ENCODE results near the gene QARS1.
A peak's percentile ranks its signal among the peaks of the same experiment; 100 is the strongest.

Gene QARS1

GRCh38 chr3:49098910-49099630 is 5.5 kb downstream of the QARS1 start:
- POLR2A ChIA-PET, result interaction anchor here (1.2 to 1.4 kb wide), 2 partner anchors 70 to 77 kb away, joined by 3 to 4 read pairs; partner anchors contain the start of gene IMPDH2
- TF ChIP-seq PKNOX1 (IDR thresholded peaks at IDR 0.05), result no peak
- TF ChIP-seq ELF4 (IDR thresholded peaks at IDR 0.05), result no peak
- no peak for TF ChIP-seq CTBP1 (IDR thresholded peaks at IDR 0.05; ENCODE audit: borderline replicate concordance)
- no peak for TF ChIP-seq ZNF384 (IDR thresholded peaks at IDR 0.05)
- no peak for TF ChIP-seq HDGF (IDR thresholded peaks at IDR 0.05; ENCODE audit: borderline replicate concordance)
- TF ChIP-seq FOXM1 (IDR thresholded peaks at IDR 0.05; ENCODE audit: borderline replicate concordance), result no peak
- no peak for TF ChIP-seq FOXK2 (IDR thresholded peaks at IDR 0.05)
- TF ChIP-seq SUZ12 (IDR thresholded peaks at IDR 0.05), result no peak
- TF ChIP-seq NFRKB (IDR thresholded peaks at IDR 0.05), result no peak
- no peak for TF ChIP-seq LEF1 (IDR thresholded peaks at IDR 0.05; ENCODE audit: borderline replicate concordance)
- TF ChIP-seq ARNT (IDR thresholded peaks at IDR 0.05), result no peak
- TF ChIP-seq TARDBP (IDR thresholded peaks at IDR 0.05), result no peak
- TF ChIP-seq L3MBTL2 (conservative IDR thresholded peaks at IDR 0.05), result no peak
- no peak for TF ChIP-seq SP1 (IDR thresholded peaks at IDR 0.05)
- TF ChIP-seq BHLHE40 (IDR thresholded peaks at IDR 0.05; ENCODE audit: borderline replicate concordance), result no peak

GRCh38 chr3:49098429-49098828 is 6.1 kb downstream of the QARS1 start:
- ChIA-PET POLR2A (no interaction called here), CTCF (no interaction called here)
- no peak for DNase-seq (ENCODE audit: extremely low spot score)
- TF ChIP-seq ARNT (IDR thresholded peaks at IDR 0.05) (no peak), HDGF (IDR thresholded peaks at IDR 0.05; ENCODE audit: borderline replicate concordance) (no peak), FOXK2 (IDR thresholded peaks at IDR 0.05) (no peak)

More at GRCh38 chr3:49098910-49099630, 5.5 kb downstream of the QARS1 start:
- no peak for DNase-seq (ENCODE audit: extremely low spot score)
- CTCF ChIA-PET, result no interaction called here

- no peak for TF ChIP-seq ZNF384 (IDR thresholded peaks at IDR 0.05)
- peak; percentile 94 for TF ChIP-seq SP1 (IDR thresholded peaks at IDR 0.05)
- TF ChIP-seq SUZ12 (IDR thresholded peaks at IDR 0.05), result no peak
- TF ChIP-seq HDGF (IDR thresholded peaks at IDR 0.05; ENCODE audit: borderline replicate concordance), result peak; percentile 94
- no peak for TF ChIP-seq BHLHE40 (IDR thresholded peaks at IDR 0.05; ENCODE audit: borderline replicate concordance)
- TF ChIP-seq CTBP1 (IDR thresholded peaks at IDR 0.05; ENCODE audit: borderline replicate concordance), result no peak
- no peak for TF ChIP-seq ARNT (IDR thresholded peaks at IDR 0.05)
- TF ChIP-seq PKNOX1 (IDR thresholded peaks at IDR 0.05), result no peak
- no peak; the same call in 1 of the 2 replicates for TF ChIP-seq FOXK2 (IDR thresholded peaks at IDR 0.05)
- TF ChIP-seq FOXM1 (IDR thresholded peaks at IDR 0.05; ENCODE audit: borderline replicate concordance), result peak; percentile 96
- TF ChIP-seq TARDBP (IDR thresholded peaks at IDR 0.05), result no peak
- TF ChIP-seq FOXA1 (IDR thresholded peaks at IDR 0.05), result no peak
- TF ChIP-seq LEF1 (IDR thresholded peaks at IDR 0.05; ENCODE audit: borderline replicate concordance), result no peak; the same call in 1 of the 2 replicates
- no peak for TF ChIP-seq NFRKB (IDR thresholded peaks at IDR 0.05)
- TF ChIP-seq L3MBTL2 (conservative IDR thresholded peaks at IDR 0.05), result no peak
- peak; percentile 48 for TF ChIP-seq ELF4 (IDR thresholded peaks at IDR 0.05)
- peak; percentile 94 for DNase-seq (ENCODE audit: extremely low spot score)
- POLR2A ChIA-PET, result interaction anchor here (0.6 to 4.0 kb wide), 21 partner anchors 10 to 572 kb away, joined by 3 to 49 read pairs (median 6); partner anchors contain the start of genes DAG1, DALRD3, IMPDH2 and LAMB2
- CTCF ChIA-PET, result interaction anchor here (0.6 to 1.4 kb wide), 6 partner anchors 10 to 86 kb away, joined by 3 to 7 read pairs (median 4); partner anchors contain the start of genes DALRD3, NDUFAF3 and QARS1
Observed at GRCh38 chr3:49093853-49094767, 10.4 kb downstream of the QARS1 start, which contains the start of gene QRICH1. QRICH1 (minus strand) TSS chr3:49094071; CDS start chr3:49077017, 17,054 bp downstream.

DNA sequence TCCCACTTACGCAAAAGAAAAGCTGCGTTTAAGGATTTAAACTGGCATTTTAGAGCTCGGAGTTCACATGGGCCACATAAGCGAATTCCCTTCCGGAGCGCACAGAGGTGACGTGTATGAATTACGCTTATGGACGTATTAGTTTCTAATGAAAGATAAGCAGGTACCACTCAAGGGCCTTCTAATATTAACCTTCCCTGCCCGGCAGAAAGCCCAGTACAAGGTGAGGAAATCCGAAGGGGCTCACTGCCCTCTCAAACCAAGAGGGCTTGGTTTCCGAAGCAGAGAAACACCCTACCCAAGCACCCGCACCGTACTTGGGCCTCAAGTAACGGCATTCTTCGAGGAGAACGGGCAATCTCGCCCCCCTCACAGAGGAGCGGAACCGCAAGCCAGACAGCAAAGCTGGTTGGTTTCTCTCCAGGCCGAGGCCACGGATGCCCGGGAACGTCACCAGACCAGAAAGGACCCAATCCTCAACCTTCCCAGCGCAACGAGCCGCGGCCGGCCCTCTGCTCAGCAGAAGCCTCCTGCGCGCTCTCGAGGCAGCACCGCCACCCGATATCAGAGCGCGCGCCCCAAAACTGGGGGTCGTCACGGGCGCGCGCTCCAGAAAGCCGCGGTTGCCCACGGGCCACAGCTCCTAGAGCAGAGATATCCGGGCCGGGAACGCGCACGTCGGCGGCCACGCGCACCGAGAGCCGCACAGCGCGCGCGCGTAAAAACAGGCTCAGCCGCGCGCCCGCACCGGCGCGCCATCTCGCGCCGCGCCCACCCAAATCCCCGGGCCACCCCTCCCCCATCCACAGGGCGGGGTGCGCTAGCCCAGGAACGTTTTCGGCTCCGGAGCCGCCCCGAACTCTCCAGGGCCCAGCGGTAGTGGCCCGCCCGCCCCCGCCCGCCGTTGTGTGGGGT is 11.4 kb downstream of the QARS1 start:
- ChIA-PET CTCF (interaction anchor here (1.0 to 1.4 kb wide), 5 partner anchors 11 to 86 kb away, joined by 3 to 7 read pairs (median 5); partner anchors contain the start of genes NDUFAF3 and QARS1), POLR2A (interaction anchor here (0.7 to 4.0 kb wide), 26 partner anchors 8 to 376 kb away, joined by 3 to 49 read pairs (median 6); partner anchors contain the start of genes DAG1, DALRD3, IMPDH2 and LAMB2)
- peak; percentile 73 for DNase-seq (ENCODE audit: extremely low spot score)
- TF ChIP-seq SP1 (IDR thresholded peaks at IDR 0.05) (no peak), TARDBP (IDR thresholded peaks at IDR 0.05) (no peak), FOXK2 (IDR thresholded peaks at IDR 0.05) (no peak), ELF4 (IDR thresholded peaks at IDR 0.05) (no peak), ARNT (IDR thresholded peaks at IDR 0.05) (no peak), HDGF (IDR thresholded peaks at IDR 0.05; ENCODE audit: borderline replicate concordance) (no peak), NFRKB (IDR thresholded peaks at IDR 0.05) (no peak), CTBP1 (IDR thresholded peaks at IDR 0.05; ENCODE audit: borderline replicate concordance) (no peak), BHLHE40 (IDR thresholded peaks at IDR 0.05; ENCODE audit: borderline replicate concordance) (no peak), ZNF384 (IDR thresholded peaks at IDR 0.05) (no peak), PKNOX1 (IDR thresholded peaks at IDR 0.05) (no peak), L3MBTL2 (conservative IDR thresholded peaks at IDR 0.05) (no peak), FOXA1 (IDR thresholded peaks at IDR 0.05) (no peak)

All from HEK293T (cell line).